CD4-positive, alpha-beta T cell treated with Interleukin-2 at 100 ng/mL for 4 hours (primary cell): Measurements from ENCODE around the gene C3orf62.
A peak's percentile ranks its signal among the peaks of the same experiment; 100 is the strongest.

Experiments
- DNase-seq: peaks from one replicate; pipeline ENCODE4 v3.0.0-alpha.2; 2020; ENCODE audit warnings: low spot score

The C3orf62 gene

DNA sequence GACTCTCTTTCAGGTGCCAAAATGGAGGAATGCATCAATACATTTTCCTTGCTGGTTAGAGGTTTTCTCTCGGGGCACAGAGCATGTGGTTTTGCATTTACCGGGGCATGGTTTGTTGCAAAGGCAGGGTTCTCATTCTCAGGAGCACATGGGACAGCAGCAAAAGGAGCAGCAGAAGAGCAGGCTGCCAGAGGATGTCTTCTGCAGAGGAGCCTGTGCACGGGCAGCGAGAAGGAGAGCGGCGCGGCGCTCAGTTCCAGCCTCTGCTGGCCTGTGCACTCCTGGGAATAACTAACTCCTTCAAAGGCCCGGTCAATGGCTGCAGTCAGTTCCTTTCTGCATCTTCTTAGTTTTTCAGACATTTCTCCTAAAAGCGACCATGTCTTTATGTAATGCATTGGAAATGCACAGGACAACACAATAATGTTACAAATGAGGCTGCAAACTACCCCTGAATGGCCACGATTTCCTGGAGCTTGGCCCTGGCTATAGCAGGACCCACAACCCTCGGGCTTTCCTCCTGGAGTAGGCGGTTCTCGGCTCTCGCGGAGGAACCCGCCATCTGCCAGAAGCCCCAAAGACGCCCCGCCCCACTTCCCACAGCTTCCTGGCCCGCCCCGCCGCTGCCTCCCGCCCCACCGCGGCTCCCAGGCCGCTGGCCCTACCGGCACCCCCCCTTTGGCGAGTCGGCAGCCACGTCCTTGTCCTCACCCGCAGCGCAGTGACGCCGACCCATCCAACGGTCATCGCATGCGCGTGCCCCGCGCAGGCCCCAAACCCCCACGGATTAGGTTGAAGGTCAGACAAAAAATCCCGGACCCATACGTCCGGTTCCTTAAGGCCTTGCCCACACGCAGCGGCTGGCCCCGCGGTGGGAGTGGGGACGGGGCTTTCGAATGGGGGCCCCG, at the start of gene C3orf62:
Gene C3orf62 (minus strand): TSS at position 758 of the 908 bp plus-strand sequence. CDS start 360 bp downstream, at position 398.
- DNase-seq, result peak; percentile 64

DNA sequence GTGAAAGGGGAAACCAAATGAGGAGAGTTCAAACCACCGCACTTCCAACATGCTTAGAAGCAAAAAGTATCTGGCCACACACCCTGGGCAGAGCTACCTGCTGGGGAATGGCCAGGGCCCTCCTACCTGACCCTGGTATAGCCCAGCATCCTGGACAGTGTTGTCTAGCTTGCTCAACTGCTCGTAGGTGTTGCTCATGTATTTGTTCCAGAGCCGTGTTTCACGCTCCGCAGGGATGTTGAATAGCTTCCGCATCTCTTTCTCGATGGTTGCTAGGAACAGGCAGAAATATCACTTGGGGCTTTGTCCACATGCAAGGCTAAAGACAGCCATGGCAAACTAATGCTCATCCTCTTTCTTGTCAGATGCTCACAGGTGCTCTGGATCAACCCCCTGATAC, 47.7 kb upstream of the C3orf62 start:
- no peak for DNase-seq

- no peak for DNase-seq
Measured at GRCh38 chr3:49316696-49317457, 39.8 kb upstream of the C3orf62 start.

DNA sequence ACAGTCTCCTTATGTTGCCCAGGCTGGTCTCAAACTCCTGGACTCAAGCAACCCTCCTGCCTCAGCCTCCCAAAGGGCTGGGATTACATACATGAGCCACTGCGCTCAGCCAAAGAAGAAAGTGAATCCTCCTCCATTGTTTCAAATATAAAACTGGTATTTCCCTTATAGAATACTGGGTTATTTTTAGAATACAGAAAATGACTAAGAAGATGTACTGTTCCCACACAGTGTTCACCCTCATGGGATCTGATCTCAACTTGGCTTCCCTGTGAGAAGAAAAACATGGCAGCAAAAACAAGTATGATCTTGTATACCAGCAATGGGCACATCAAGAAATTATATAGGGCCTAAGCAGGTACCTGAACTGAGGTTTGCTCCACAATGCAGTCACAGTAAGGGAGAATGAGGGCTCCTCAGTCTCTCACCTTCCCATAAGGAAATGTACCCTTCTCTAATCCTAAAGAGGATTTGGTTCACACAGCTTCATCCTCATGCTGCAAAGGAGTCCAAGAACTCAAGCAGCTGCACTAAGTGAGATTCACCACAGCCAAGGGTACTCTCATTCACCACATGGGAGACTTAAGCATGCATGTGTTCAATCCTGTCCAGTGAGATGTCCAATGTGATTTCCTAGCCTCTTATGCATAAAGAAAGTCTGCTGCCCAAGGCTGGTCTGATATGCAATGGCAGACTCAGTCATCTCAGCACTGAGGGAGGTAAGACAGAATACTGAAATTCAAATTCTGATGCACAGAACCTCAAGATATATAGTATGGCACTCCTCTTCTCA, 37.1 kb upstream of the C3orf62 start:
- DNase-seq, result no peak

DNA sequence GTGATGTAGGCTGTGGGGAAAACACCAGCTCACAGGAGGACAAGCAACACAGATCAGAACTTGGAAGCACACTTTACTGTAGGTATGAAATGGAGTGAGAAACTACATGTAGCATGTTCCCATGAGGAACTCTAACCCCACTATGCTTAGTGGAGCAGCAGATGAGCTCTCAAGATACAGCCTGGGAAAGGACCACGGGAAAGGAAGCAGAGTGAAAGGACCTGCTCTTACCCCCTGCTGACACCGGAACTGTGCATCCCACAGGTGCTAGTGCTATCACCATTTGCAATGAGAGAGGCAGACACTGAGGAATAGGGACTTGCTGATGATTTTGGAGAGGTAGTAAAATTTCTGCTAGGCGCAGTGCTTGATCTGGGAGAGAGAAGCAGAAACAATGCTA, 34.3 kb upstream of the C3orf62 start:
- no peak for DNase-seq

GRCh38 chr3:49310677-49311076, 33.6 kb upstream of the C3orf62 start:
- DNase-seq, result no peak

GRCh38 chr3:49305608-49306007, 28.6 kb upstream of the C3orf62 start:
- DNase-seq, result no peak

GRCh38 chr3:49302613-49303012, 25.6 kb upstream of the C3orf62 start:
- DNase-seq, result no peak

DNA sequence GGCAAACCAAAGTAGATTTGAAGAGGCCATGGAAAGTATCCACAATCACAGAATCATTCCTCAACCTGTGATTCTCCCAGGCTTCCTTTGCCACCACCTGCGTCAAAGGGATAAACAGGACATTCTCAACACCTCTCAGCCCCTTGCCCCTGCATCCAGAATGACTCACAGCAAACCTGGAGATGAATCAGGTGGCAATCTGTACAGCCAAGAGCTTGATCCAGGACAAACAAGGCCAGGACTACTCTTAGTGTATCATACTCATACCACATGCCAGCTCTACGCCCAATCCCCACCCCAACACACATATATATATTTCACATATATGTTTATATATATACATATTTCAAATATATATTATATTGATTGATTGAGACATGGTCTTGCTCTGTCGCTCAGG, 23.6 kb upstream of the C3orf62 start:
- no peak for DNase-seq

- DNase-seq, result no peak
Measured at GRCh38 chr3:49298511-49298910, 21.5 kb upstream of the C3orf62 start.

DNA sequence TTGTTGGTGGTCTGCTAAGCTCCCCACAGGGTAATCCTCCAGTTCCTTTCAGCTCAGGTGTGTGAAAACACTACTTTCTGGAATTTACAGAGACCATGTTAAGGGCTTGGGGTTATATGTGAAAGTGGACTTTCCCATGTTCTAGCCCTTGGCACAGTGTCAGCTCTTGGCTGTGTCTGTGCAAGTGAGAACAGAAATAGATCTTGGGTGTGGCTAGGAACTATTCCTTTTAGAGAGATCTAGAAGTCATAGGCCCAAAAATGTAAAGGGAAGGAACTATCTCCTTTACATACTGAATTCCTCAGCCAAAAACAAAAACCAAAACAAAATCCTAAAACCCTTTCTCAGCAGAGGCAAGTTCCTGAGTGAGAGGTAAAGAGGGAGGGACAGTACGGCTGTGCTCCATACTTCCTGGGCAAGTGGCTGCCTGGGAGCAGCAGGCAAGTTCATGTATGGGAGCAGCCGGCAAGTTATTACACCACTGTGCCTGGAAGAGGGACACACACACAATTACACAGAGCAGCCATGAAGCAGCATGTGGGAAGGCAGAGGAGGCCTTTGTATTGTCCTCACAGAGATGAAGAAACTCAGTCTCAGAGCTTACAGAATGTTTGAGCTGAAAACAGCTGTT, 19.9 kb upstream of the C3orf62 start:
- DNase-seq, result no peak

- peak; percentile 54 for DNase-seq
Measured at GRCh38 chr3:49295489-49296058, 18.5 kb upstream of the C3orf62 start.

GRCh38 chr3:49294343-49294742, 17.3 kb upstream of the C3orf62 start:
- DNase-seq, result no peak

DNA sequence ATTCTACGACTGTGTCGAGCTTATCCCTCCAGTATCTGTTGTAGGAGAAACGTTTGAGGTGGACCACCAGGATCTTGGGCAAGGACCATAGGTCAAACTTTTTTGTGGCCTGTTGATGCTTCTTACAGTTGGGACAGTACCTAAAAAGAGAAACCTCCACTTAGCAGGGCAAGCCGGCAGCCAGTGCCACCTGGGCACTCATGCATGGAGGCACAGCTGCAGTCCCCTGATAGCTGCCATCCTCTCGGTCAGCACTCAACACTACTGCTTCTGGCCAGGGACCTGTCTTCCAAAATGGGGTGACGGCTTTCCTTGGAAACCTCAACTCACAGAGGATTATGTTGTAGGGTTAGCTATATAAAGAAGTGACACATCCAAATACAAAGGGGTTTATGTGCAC, 7.0 kb upstream of the C3orf62 start:
- DNase-seq, result no peak

- DNase-seq, result no peak
Measured at GRCh38 chr3:49279376-49279775, 2.3 kb upstream of the C3orf62 start.

- no peak for DNase-seq
Measured at GRCh38 chr3:49278548-49278947, 1.5 kb upstream of the C3orf62 start.

- DNase-seq, result no peak
Measured at GRCh38 chr3:49277383-49277775, 347 bp upstream of the C3orf62 start.

GRCh38 chr3:49273825-49274532, 3.1 kb downstream of the C3orf62 start:
- DNase-seq, result no peak

DNA sequence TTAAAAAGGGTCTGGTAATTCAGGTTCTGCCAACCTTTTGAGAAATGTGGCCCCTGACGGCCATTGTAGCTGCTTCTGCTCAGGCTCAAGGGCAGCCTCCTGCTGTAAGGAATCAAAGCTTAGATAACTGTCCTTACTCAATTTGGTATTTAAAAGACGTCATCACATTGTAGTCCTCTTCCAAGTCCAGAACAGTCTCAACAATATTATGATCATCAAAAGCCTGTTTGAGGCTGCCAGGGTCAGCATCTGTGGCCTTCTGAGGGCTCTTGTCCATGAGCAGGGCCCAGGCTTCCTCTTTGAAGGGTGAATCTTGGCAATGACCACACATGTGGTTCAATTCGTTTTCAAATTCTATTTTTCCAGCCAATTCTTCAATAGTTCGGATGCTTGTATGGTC, 6.0 kb downstream of the C3orf62 start:
- DNase-seq, result no peak

- no peak for DNase-seq
Measured at GRCh38 chr3:49270156-49270500, 6.9 kb downstream of the C3orf62 start.
